Measurements from ENCODE around the gene BBIP1.
"Not testable (repeated sequence)": the region's sequence is repeated elsewhere in the genome, so short reads cannot be mapped to it uniquely, and the experiment has no call there.

The BBIP1 gene

GRCh38 chr10:110919971-110920881 lies 1.2 kb upstream of the BBIP1 start:
- DNase-seq, result no peak

DNA sequence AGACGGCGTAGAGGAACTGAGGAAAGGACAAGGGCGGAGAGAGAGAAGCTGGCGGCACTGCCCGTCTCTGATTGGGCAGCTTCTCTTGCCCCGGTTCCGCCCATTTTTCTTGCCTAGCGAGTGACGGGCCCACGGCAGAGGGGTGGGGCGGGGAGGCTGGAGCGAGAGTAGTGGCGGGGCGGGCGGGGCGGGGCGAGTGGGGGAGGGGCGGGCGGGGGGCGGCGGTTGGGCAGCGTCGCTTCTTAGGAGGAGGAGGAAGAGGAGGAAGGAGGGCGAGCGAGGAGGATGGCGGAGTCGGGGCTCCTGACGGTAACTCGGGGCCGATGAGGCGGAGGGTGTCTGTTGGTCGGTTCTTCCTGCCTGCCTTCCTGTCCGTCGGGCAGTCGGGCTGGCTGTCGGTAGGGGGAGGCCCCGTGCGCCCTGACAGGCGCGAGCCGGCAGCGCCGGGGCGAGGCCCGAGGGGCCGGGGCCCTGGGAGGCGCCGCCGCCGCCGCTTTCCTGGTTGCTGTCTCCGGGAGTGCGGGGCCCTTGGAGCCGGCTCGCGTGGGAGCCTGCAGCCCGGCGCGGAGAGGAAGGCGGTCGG lies 460 bp upstream of the BBIP1 start, which contains the start of gene SHOC2:
Gene SHOC2 (plus strand): TSS at position 256 of the 583 bp plus-strand sequence. CDS start 44,755 bp downstream, outside the sequence.
- DNase-seq, result peak; percentile 98

- peak; percentile 93 for DNase-seq
Measured at GRCh38 chr10:110918269-110918642, 724 bp downstream of the BBIP1 start.

- no peak for DNase-seq
Measured at GRCh38 chr10:110916554-110917346, 2.2 kb downstream of the BBIP1 start.

DNA sequence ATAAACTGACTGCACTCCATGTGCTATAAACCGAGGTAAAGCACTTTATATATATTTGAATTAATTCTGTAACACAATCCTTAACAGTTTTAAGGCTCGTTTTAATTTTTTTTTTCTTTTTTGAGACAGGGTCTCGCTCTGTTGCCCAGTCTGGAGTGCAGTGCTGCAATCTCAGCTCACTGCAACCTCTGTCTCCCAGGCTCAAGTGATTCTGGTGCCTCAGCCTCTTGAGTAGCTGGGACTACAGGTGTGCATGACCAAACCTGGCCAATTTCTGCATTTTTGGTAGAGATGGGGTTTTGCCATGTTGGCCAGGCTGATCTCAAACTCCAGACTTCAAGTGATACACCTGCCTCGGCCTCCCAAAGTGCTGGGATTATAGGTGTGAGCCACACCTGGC lies 3.4 kb downstream of the BBIP1 start:
- not testable (repeated sequence) for DNase-seq

GRCh38 chr10:110915035-110915434 lies 3.9 kb downstream of the BBIP1 start:
- DNase-seq, result no peak

DNA sequence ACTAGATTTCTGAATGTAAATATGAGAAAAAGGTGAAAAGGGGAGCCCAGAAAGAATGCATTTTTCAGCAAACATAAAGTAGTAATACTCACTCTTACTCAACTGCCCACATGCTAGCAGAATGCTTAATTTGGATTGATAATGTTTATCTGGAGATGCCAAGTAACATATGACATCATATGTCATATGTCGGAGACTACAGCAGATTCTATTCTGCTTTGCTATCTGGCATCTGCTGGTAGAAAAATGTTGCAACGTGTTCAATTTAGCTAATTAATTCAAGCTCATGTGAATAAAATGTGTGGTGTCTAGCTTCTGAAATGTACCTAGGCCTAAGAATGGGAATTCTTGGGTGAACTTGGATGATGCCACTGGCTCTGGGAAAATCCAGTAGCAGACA lies 4.5 kb downstream of the BBIP1 start:
- DNase-seq, result no peak

- DNase-seq, result no peak
Measured at GRCh38 chr10:110912374-110912773, 6.6 kb downstream of the BBIP1 start.

- DNase-seq, result no peak
Measured at GRCh38 chr10:110910138-110910537, 8.8 kb downstream of the BBIP1 start.

- DNase-seq, result no peak
Measured at GRCh38 chr10:110903280-110904278, 15.4 kb downstream of the BBIP1 start.

- DNase-seq, result peak; percentile 20
Measured at GRCh38 chr10:110901954-110902819, 16.8 kb downstream of the BBIP1 start.

DNA sequence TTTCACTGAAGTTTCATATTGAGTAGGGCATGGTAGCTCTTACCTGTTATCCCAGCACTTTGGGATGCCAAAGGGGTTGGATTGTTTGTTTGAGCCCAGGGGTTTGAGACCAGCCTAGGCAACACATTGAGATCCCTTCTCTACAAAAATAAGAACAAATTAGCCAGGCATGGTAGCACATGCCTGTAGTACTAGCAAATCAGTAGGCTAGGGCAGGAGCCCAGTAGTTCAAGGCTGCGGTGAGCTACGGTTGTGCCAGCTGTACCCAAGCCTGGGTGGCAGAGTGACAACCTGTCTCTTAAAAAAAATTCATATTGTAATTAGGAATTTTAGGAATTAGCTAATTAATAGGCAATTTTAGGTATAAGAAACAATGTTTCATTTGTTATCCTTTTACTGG lies 18.0 kb downstream of the BBIP1 start:
- DNase-seq, result no peak

DNA sequence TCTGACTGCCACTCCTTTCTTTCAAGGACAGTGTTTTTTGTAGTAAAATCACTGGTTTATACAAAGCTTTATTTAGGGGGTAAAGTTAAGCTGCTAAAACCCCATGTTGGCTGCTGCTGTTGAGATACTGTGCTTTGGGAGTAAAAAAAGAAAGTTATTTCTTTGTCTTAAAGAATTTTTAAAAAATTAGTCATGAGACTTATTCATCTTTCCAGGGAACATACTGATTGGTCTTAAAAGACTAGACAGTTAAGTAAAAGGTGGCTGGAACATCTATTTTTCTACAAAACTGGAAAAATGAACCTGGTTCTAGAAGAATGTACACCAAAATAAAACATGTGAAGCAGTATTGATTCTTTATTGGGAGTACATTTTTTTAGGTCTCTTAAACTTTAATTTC lies 20.6 kb downstream of the BBIP1 start:
- no peak for DNase-seq

GRCh38 chr10:110897184-110897583 lies 21.8 kb downstream of the BBIP1 start:
- DNase-seq, result no peak

- no peak for DNase-seq
Measured at GRCh38 chr10:110893559-110894179, 25.3 kb downstream of the BBIP1 start.

- no peak for DNase-seq
Measured at GRCh38 chr10:110892602-110893288, 26.2 kb downstream of the BBIP1 start.

DNA sequence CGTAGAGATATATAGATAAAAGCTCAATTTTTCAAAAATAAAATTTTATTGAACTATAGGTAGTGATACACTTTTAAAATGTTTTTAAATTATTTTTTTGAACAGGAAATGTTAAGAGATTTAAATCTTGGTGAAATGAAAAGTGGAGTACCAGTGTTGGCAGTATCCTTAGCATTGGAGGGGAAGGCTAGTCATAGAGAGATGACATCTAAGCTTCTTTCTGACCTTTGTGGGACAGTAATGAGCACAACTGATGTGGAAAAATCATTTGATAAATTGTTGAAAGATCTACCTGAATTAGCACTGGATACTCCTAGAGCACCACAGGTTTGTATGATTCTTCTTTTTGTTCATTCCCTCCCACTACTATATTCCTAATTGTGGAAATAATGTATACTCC lies 31.4 kb downstream of the BBIP1 start:
- no peak for DNase-seq

DNA sequence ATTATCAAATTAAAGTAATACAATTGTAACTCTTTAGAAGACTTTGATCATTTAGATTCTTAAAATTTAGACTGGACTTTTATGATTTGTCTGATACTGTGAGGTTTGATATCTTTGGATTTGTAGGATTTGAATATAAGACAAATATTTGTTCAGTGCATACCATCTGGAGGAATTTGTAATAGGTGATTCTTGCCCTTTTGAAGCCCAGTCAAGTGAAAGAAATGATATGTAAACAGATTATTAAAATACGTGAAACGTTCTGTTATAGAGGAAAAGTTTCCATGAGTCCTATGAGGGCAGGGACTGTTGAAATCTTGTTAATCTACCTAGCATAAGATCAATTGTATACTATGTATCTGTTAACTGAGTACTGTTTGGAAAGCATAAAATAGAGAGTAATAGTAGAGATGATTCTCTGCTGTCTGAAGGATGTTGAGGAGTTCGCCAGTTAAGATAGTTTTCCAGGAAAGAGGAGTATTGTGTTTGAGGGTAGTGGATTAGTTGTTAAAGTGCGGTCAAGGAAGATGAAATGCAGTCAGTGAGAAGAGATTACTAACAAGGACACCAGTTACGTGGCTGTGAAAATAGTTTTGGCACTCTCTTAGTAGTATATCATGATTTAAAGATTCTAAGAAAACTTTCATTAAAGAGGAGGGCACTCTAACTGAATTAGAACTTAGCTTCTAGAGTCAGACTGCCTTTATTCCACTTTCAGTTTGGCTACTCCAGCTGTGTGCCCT lies 32.9 kb downstream of the BBIP1 start:
- DNase-seq, result no peak

DNA sequence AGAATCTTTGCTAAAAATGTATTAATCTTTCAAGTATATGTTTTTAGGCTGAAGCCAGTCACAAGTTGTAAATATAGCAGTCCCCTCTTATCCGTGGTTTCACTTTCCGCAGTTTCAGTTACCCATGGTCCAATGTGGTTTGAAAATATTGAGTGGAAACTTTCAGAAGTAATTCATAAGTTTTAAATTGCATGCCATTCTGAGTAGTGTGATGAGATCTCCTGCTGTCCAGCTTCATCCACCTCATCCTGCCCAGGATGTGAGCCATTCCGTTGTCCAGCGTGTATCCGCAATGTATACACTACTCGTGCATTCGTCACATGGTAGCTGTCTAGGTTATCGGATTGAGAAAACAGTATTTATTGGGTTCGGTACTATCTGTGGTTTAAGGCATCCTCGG lies 35.1 kb downstream of the BBIP1 start:
- DNase-seq, result no peak

Measured in CD4-positive, alpha-beta T cell treated with Interleukin-6 for 4 hours (primary cell).